ENCODE measurements around the gene HOXB6. TPM values are rescaled to one million over a fixed set of nuclear protein-coding genes. Genes with fewer than 3 reads are reported as not detected.

Gene HOXB6
- total and polyA plus RNA-seq, 9 donors, result 0.25 to 10.3 (median 1.2) TPM

DNA sequence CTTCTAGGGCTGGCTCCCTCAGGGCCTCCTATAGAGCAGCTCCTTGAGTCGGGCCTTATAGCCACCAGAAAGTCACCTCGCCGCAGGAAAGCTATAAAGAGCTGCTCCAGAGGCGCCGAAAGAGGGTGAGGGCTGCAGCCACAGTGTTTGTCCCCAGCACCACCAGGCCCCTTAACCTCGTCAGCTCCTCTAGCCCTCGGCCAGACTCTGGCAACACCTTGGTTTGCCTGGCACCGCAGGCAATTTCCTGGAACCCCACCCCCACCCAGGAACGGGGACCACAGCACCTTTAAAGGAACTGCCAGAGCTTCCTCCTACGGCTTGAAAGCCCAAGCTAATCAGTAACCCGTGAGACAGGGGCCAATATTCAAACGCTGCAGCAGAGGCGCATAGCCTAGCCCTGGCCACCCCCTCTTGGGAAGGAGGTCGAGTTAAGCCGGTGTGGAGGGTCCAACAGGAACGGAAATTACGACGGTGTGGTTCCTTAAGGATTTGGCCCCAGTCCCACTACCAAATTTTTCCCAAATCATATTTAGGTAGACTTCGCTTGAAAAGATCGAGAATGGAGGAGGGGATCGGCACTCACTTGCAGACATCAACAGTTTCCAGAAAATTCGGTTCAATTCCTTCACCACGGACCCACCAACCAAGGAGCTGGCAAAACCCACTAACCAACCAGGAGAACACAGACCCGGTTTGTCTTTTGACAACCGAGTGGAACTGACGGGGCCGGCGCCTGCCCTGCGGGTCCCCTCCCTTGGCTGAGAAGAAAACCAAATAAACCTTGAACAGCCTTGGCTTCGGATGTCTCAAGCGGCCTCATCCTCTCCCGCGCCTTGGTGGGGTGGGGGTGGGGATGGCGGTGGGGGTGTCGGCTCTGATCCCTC is 3.0 kb downstream of the HOXB6 start:
- TF ChIP-seq, protein P1, sequence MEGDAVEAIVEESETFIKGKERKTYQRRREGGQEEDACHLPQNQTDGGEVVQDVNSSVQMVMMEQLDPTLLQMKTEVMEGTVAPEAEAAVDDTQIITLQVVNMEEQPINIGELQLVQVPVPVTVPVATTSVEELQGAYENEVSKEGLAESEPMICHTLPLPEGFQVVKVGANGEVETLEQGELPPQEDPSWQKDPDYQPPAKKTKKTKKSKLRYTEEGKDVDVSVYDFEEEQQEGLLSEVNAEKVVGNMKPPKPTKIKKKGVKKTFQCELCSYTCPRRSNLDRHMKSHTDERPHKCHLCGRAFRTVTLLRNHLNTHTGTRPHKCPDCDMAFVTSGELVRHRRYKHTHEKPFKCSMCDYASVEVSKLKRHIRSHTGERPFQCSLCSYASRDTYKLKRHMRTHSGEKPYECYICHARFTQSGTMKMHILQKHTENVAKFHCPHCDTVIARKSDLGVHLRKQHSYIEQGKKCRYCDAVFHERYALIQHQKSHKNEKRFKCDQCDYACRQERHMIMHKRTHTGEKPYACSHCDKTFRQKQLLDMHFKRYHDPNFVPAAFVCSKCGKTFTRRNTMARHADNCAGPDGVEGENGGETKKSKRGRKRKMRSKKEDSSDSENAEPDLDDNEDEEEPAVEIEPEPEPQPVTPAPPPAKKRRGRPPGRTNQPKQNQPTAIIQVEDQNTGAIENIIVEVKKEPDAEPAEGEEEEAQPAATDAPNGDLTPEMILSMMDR (IDR thresholded peaks at IDR 0.05), result no peak
- TF ChIP-seq POLR2A (IDR thresholded peaks at IDR 0.05) (no peak), EP300 (IDR thresholded peaks at IDR 0.05) (no peak)
- H3K4me3 ChIP-seq, result no peak overlapping the region
- H3K27ac ChIP-seq, result no peak overlapping the region
- no peaks in the 10 kb centered on the region for H3K4me1 ChIP-seq (ENCODE audit: insufficient read depth)
- no peaks in the 10 kb centered on the region for H3K36me3 ChIP-seq
- no peak for DNase-seq
- WGBS, 3 donors, result 8 to 16% (median 9%) methylated on average over 31 to 35 of the region's 35 CpGs
- H3K9me3 ChIP-seq, result peaks cover 0 to 18% of the 10 kb centered on the region in 2 donors
- intact Hi-C loops (cut with DNase I), result no loop called here
- peaks cover 3% of the 10 kb centered on the region for H3K27me3 ChIP-seq

DNA sequence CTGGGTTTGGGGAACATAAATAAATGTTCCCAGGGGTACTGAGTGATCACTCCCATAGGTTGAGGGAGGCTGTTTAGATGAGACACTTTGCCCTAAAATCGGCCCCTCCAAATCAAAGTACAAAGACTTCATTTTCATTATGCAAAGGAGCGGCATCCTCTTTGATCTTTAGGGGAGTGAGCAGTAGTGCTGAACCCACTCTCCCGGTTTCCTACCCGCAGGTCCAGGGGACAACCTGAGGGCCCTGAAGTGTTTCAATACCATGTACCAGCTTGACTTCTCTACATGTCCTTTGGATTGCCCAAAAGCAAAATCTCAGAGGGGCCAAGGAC is 3.6 kb downstream of the HOXB6 start:
- TF ChIP-seq, protein P1 (IDR thresholded peaks at IDR 0.05), result no peak
- TF ChIP-seq EP300 (IDR thresholded peaks at IDR 0.05) (no peak), POLR2A (IDR thresholded peaks at IDR 0.05) (no peak)

DNA sequence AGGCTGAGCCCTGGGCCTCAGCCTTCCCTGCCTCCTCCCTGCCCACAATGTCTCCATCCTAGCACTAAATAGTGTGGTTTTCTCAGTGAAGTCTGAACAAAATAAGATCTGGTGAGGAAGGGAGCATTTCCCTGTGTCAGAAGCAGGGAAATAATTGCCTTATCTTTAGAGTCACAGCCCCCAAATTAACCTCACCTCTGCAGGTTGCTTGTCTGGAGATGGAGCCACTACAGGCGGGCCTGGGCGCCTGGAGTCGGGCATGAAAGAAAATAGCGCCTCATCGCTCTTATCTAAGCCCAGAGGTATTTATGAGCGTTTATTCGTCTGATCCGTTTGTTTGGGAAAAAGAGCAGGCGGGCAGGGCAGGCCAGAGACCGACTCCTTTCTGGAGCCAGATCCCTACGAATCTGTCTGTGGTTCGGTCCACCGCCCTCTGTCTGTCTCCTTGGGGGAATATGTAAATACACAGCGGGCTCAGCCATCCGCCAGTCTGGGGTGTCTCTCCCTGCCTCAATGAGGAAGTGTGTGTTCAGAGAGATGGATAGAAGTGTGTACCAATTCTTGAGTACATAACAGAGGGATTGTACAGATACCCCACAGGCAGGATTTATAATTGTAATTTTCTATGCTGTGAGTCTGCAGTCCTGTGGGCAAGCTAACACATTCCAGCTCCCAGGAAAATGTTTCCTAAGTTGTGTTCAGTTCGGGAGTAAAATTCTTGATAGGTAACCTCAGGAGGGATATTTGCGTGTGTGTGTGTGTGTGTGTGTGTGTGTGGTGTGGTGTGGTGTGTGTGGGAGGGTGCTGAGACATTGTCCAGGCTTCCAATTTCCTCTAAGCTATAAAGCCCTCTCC is 4.3 kb downstream of the HOXB6 start:
- no peak overlapping the region for H3K4me3 ChIP-seq
- H3K9me3 ChIP-seq, result peaks cover 0 to 12% of the 10 kb centered on the region in 2 donors
- 16 to 36% (median 22%) methylated on average over 17 of the region's 17 CpGs for WGBS, 3 donors
- intact Hi-C loops (cut with DNase I), result no loop called here
- DNase-seq, result no peak
- H3K27ac ChIP-seq, result no peak overlapping the region
- peaks cover under 1% of the 10 kb centered on the region for H3K27me3 ChIP-seq
- H3K4me1 ChIP-seq (ENCODE audit: insufficient read depth), result no peaks in the 10 kb centered on the region
- no peak for TF ChIP-seq EP300 (IDR thresholded peaks at IDR 0.05)
- TF ChIP-seq, protein P1 (IDR thresholded peaks at IDR 0.05), result no peak
- no peak for TF ChIP-seq POLR2A (IDR thresholded peaks at IDR 0.05)
- no peaks in the 10 kb centered on the region for H3K36me3 ChIP-seq

More for the DNA sequence above, 3.6 kb downstream of the HOXB6 start:
- no peak overlapping the region for H3K27ac ChIP-seq
- DNase-seq, result no peak
- H3K4me3 ChIP-seq, result no peak overlapping the region
- H3K9me3 ChIP-seq, result peaks cover 0 to 15% of the 10 kb centered on the region in 2 donors
- WGBS, 3 donors, result 17 to 38% (median 30%) methylated on average over 4 of the region's 4 CpGs
- intact Hi-C loops (cut with DNase I), result no loop called here
- no peaks in the 10 kb centered on the region for H3K4me1 ChIP-seq (ENCODE audit: insufficient read depth)
- no peaks in the 10 kb centered on the region for H3K36me3 ChIP-seq
- H3K27me3 ChIP-seq, result peaks cover 1% of the 10 kb centered on the region

DNA sequence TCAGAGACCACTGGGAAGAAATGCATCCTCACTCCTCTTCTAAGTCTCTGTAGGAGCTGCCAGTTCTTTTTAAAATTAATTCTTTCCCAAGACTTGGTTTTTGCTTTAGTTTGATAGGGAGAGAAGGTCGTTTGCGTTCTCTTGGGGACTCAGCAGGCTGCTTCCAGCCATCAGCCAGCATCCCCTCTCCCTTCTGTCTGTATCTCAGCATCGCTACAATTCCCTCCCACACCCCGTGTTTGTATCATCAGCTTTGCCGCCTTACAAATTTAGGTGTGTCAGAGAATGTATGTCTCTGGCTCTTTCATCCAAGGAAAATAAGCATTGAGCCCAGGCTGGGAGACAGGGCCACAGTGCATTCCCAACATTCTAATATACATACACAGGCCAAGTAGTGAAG is 5.4 kb downstream of the HOXB6 start:
- Histone ChIP-seq H3K27me3 (peaks cover 2% of the 10 kb centered on the region), H3K4me3 (no peak overlapping the region), H3K27ac (no peak overlapping the region), H3K4me1 (ENCODE audit: insufficient read depth) (no peaks in the 10 kb centered on the region), H3K36me3 (no peaks in the 10 kb centered on the region), H3K9me3 (peaks cover 0 to 15% of the 10 kb centered on the region in 2 donors)
- DNase-seq, result no peak
- TF ChIP-seq, protein P1 (IDR thresholded peaks at IDR 0.05), result no peak
- WGBS, 3 donors, result 39 to 63% (median 44%) methylated on average over 5 of the region's 5 CpGs
- intact Hi-C loops (cut with DNase I), result loop anchor here in 1 of 4 donors (10.0 kb wide), 1 partner anchor 245 kb away; no protein-coding TSS in a partner anchor

Measured in ovary (tissue), 9 donors.